Suprapubic skin (tissue), 3 donors: ENCODE results near the gene CAPN10.

Source experiments
- CTCF ChIP-seq, 2 donors: fragments of 200-600 bp in 1 of 2; fragments of 450-650 bp in 1 of 2; sonication (generic) in 1 of 2; IDR thresholded peaks; one replicate each; pipeline ENCODE4 v1.5.1; 2016 to 2019; ENCODE audit warnings: antibody characterized with exemption in 2 of 2, mild to moderate bottlenecking in 1 of 2, moderate library complexity in 1 of 2
- POLR2AphosphoS5 ChIP-seq, 3 donors: sonication (generic); formaldehyde crosslinking; IDR thresholded peaks; one replicate each; pipeline ENCODE4 v1.6.1; 2017; ENCODE audit warnings: antibody characterized with exemption in 3 of 3

GRCh38 chr2:240622531-240623235 is 36.1 kb downstream of the CAPN10 start:
- TF ChIP-seq POLR2AphosphoS5 (IDR thresholded peaks at IDR 0.05) (no peak), CTCF (IDR thresholded peaks at IDR 0.05) (no peak)
